H9 (cell line): ENCODE measurements around the gene ARHGDIB. TPM values are rescaled to one million over a fixed set of nuclear protein-coding genes. Genes with fewer than 3 reads are reported as not detected.

Experiments
- DNase-seq: peaks from one replicate; pipeline ENCODE4 v3.0.0-alpha.2; 2017
- H2AFZ ChIP-seq: one replicate; pipeline ENCODE4 v1.6.1; 2013; ENCODE audit warnings: mild to moderate bottlenecking, low read length, control low read depth, moderate library complexity
- H2AK5ac ChIP-seq: 2 replicates; pipeline ENCODE4 v1.6.1; 2013; ENCODE audit warnings: low read length, control low read depth, mixed read lengths; ENCODE audit not compliant: insufficient read length
- H2BK120ac ChIP-seq: one replicate; pipeline ENCODE4 v1.6.1; 2013; ENCODE audit warnings: low read depth, mild to moderate bottlenecking, low read length, control low read depth, inconsistent platforms; ENCODE audit not compliant: poor library complexity, severe bottlenecking
- H2BK12ac ChIP-seq: 2 replicates; pipeline ENCODE4 v1.6.1; 2013; ENCODE audit warnings: low read length, control low read depth, mixed read lengths, low read depth; ENCODE audit not compliant: insufficient read length
- H2BK15ac ChIP-seq: 2 replicates; pipeline ENCODE4 v1.6.1; 2013; ENCODE audit warnings: low read depth, low read length, control low read depth
- H2BK20ac ChIP-seq: one replicate; pipeline ENCODE4 v1.6.1; 2013; ENCODE audit warnings: low read depth, mild to moderate bottlenecking, low read length, control low read depth, inconsistent platforms; ENCODE audit not compliant: poor library complexity, severe bottlenecking
- H2BK5ac ChIP-seq: 2 replicates; pipeline ENCODE4 v1.6.1; 2013; ENCODE audit warnings: low read length, control low read depth, mixed read lengths; ENCODE audit not compliant: insufficient read length
- H3K14ac ChIP-seq: 2 replicates; pipeline ENCODE4 v1.6.1; 2013; ENCODE audit warnings: low read length, control low read depth; ENCODE audit not compliant: insufficient read depth
- H3K18ac ChIP-seq: 2 replicates; pipeline ENCODE4 v1.6.1; 2013; ENCODE audit warnings: low read depth, mild to moderate bottlenecking, mixed read lengths, low read length, control low read depth; ENCODE audit not compliant: insufficient read length
- H3K23ac ChIP-seq: 2 replicates; pipeline ENCODE4 v1.6.1; 2013; ENCODE audit warnings: low read length, control low read depth, mixed read lengths, low read depth; ENCODE audit not compliant: insufficient read length
- H3K23me2 ChIP-seq: 2 replicates; pipeline ENCODE4 v1.6.1; 2013; ENCODE audit warnings: low read depth, mild to moderate bottlenecking, mixed read lengths, low read length, control low read depth; ENCODE audit not compliant: insufficient read length, poor library complexity, severe bottlenecking
- H3K27ac ChIP-seq: 2 replicates; pipeline ENCODE4 v1.5.1; 2013; ENCODE audit warnings: low read length, control low read depth, mixed read lengths, low read depth; ENCODE audit not compliant: insufficient read length
- H3K27me3 ChIP-seq: 2 replicates; pipeline ENCODE4 v1.6.1; 2013; ENCODE audit warnings: low read length, control low read depth, inconsistent platforms; ENCODE audit not compliant: insufficient read depth
- H3K4ac ChIP-seq: 2 replicates; pipeline ENCODE4 v1.6.1; 2013; ENCODE audit warnings: low read depth, mild to moderate bottlenecking, control low read depth, inconsistent platforms, low read length, moderate library complexity
- H3K4me1 ChIP-seq: 2 replicates; pipeline ENCODE4 v1.6.1; 2013; ENCODE audit warnings: low read length, control low read depth, inconsistent platforms; ENCODE audit not compliant: insufficient read depth
- H3K4me2 ChIP-seq: 2 replicates; pipeline ENCODE4 v1.6.1; 2013; ENCODE audit warnings: low read length, control low read depth, mixed read lengths; ENCODE audit not compliant: insufficient read length, insufficient read depth
- H3K56ac ChIP-seq: 2 replicates; pipeline ENCODE4 v1.6.1; 2013; ENCODE audit warnings: low read depth, mild to moderate bottlenecking, mixed read lengths, low read length, control low read depth; ENCODE audit not compliant: insufficient read length
- H3K79me1 ChIP-seq: 2 replicates; pipeline ENCODE4 v1.6.1; 2013; ENCODE audit warnings: low read depth, mild to moderate bottlenecking, moderate library complexity, low read length, control low read depth, inconsistent platforms; ENCODE audit not compliant: insufficient read depth, poor library complexity, severe bottlenecking
- H3K79me2 ChIP-seq: 2 replicates; pipeline ENCODE4 v1.6.1; 2013; ENCODE audit warnings: low read length, control low read depth, inconsistent platforms; ENCODE audit not compliant: insufficient read depth
- H3K9ac ChIP-seq: 2 replicates; pipeline ENCODE4 v1.6.1; 2013; ENCODE audit warnings: low read length, control low read depth, mixed read lengths; ENCODE audit not compliant: insufficient read length; ENCODE audit errors: extremely low read depth
- H3K9me3 ChIP-seq: one replicate; pipeline ENCODE4 v1.6.1; 2013; ENCODE audit warnings: low read depth, low read length, inconsistent platforms; ENCODE audit not compliant: control insufficient read depth
- H3T11ph ChIP-seq: one replicate; pipeline ENCODE4 v1.6.1; 2013; ENCODE audit warnings: mild to moderate bottlenecking, low read length, control low read depth, inconsistent platforms
- H4K20me1 ChIP-seq: one replicate; pipeline ENCODE4 v1.6.1; 2013; ENCODE audit not compliant: control insufficient read depth, insufficient read length, insufficient read depth
- H4K5ac ChIP-seq: 2 replicates; pipeline ENCODE4 v1.6.1; 2013; ENCODE audit warnings: low read depth, mild to moderate bottlenecking, mixed read lengths, low read length, control low read depth; ENCODE audit not compliant: insufficient read length
- H4K8ac ChIP-seq: replicated peaks from 2 replicates; pipeline ENCODE4 v1.6.1; 2013; ENCODE audit warnings: low read length, control low read depth, mixed read lengths, low read depth; ENCODE audit not compliant: insufficient read length
- H4K91ac ChIP-seq: 2 replicates; pipeline ENCODE4 v1.6.1; 2013; ENCODE audit warnings: low read depth, mild to moderate bottlenecking, moderate library complexity, mixed read lengths, low read length, control low read depth; ENCODE audit not compliant: insufficient read length
- H3K27ac Mint-ChIP-seq, 3 experiments: 2 replicates in 2 of 3; 3 replicates in 1 of 3; pipeline ENCODE4 v1.8.0; 2020 to 2021; ENCODE audit warnings: mixed read lengths in 3 of 3, mild to moderate bottlenecking in 1 of 3, moderate library complexity in 1 of 3
- H3K27me3 Mint-ChIP-seq: 2 replicates; pipeline ENCODE4 v1.8.0; 2021; ENCODE audit warnings: low read depth, mild to moderate bottlenecking, moderate library complexity, mixed read lengths
- H3K36me3 Mint-ChIP-seq, 3 experiments: 2 replicates in 2 of 3; 3 replicates in 1 of 3; pipeline ENCODE4 v1.8.0; 2020 to 2021; ENCODE audit warnings: low read depth in 3 of 3, mixed read lengths in 3 of 3; ENCODE audit not compliant: insufficient read depth in 1 of 3
- H3K4me1 Mint-ChIP-seq, 2 experiments: 2 replicates each; pipeline ENCODE4 v1.8.0; 2020; ENCODE audit warnings: mixed read lengths in 2 of 2
- H3K4me3 Mint-ChIP-seq, 2 experiments: 2 replicates in 1 of 2; 3 replicates in 1 of 2; pipeline ENCODE4 v1.8.0; 2020 to 2021; ENCODE audit warnings: mild to moderate bottlenecking in 2 of 2, mixed read lengths in 2 of 2, moderate library complexity in 1 of 2
- H3K9me3 Mint-ChIP-seq, 2 experiments: 2 replicates in 1 of 2; 3 replicates in 1 of 2; pipeline ENCODE4 v1.8.0; 2020; ENCODE audit warnings: mild to moderate bottlenecking in 2 of 2, mixed read lengths in 2 of 2, moderate library complexity in 1 of 2
- CTCF ChIP-seq: fragments of 200-600 bp; sonication (generic); conservative IDR thresholded peaks from 3 replicates; pipeline ENCODE4 v1.8.0; 2021; ENCODE audit warnings: antibody characterized with exemption, mild to moderate bottlenecking
- WGBS: extraction: QIAGEN DNeasy Blood & Tissue Kit; methylation state at CpG from one replicate; pipeline ENCODE4 v1.1.7; 2013; ENCODE audit warnings: missing lambda C conversion rate, low lambda C conversion rate, mixed read lengths; ENCODE audit not compliant: insufficient read length; ENCODE audit errors: extremely low coverage; 5-methylcytosine and 5-hydroxymethylcytosine counted together
- total RNA-seq: library from RNA; stranded (reverse); gene quantifications from 2 replicates; pipeline ENCODE4 v1.2.1, GENCODE V29; 2021

ARHGDIB gene
- total RNA-seq, 1 experiment from 2014 or later = 0.44 TPM

GRCh38 chr12:14901228-14901562 is 60.2 kb downstream of the ARHGDIB start:
- Histone ChIP-seq H2BK12ac (no peak overlapping the region), H4K91ac (no peak overlapping the region), H3K9me3 (no peaks in the 10 kb centered on the region), H3K4ac (no peak overlapping the region), H2AFZ (no peak overlapping the region), H4K5ac (no peak overlapping the region), H3K56ac (no peak overlapping the region), H4K20me1 (no peaks in the 10 kb centered on the region), H2AK5ac (no peak overlapping the region), H3K18ac (no peak overlapping the region), H3K14ac (no peak overlapping the region), H3K27ac (no peak overlapping the region), H4K8ac (no peak overlapping the region), H3K23me2 (no peaks in the 10 kb centered on the region), H3T11ph (no peak overlapping the region), H3K27me3 (no peaks in the 10 kb centered on the region), H3K4me2 (no peak overlapping the region), H3K79me1 (no peaks in the 10 kb centered on the region), H3K23ac (no peak overlapping the region), H2BK20ac (no peak overlapping the region), H3K79me2 (no peaks in the 10 kb centered on the region), H3K9ac (no peak overlapping the region), H2BK120ac (no peak overlapping the region), H3K4me1 (no peaks in the 10 kb centered on the region), H2BK5ac (no peak overlapping the region), H2BK15ac (no peak overlapping the region)
- Mint-ChIP-seq H3K36me3 (no peaks in the 10 kb centered on the region), H3K27me3 (no peaks in the 10 kb centered on the region), H3K4me1 (peaks cover 0 to 4% of the 10 kb centered on the region in 2 experiments; a peak in 2 of 4 replicates), H3K27ac (no peak overlapping the region), H3K4me3 (no peak overlapping the region), H3K9me3 (no peaks in the 10 kb centered on the region)
- peak; percentile 50 for TF ChIP-seq CTCF
- no peak for DNase-seq
- no CpG with 5 or more reads among the region's 1 CpG for WGBS
